ENCODE results near the gene PSME4.

The PSME4 gene

DNA sequence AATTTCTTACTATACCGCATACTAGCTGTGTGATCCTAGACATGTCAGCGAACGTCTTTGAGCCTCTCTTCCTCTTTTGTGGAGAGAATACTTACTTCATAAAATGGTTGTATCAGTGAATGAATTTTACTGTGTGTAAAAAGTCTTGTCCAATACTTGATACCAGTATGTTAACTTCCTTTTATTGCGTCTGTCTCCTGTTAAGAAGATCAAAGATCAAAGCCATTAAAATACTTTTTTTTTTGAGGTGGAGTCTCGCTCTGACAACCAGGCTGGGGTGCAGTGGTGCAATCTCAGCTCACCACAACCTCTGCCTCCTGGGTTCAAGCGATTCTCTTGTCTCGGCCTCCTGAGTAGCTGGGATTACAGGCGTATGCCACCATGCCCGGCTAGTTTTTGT is 150.7 kb downstream of the PSME4 start:
- Mint-ChIP-seq H3K36me3 (ENCODE audit: low read depth) (peaks cover 30% of the 10 kb centered on the region), H3K9me3 (no peaks in the 10 kb centered on the region)

DNA sequence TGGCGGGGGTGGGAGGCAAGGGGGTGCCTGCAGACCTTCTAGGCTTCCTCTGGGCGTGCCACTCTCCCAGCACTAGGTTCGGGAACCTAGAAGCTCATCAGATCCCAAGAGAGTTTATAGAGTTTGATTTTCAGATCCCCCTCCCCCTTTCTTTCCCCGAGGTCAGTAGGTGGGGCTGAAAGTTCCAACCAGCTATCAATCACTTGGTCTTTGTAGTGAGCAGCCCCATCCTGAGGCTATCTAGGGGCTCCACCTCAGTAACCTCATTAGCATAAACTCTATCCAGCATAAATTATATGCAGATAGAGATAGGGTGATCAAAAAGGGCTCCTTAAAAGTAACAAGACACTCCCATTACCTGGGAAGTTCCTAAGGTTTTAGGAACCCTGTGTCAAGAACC is 151.2 kb downstream of the PSME4 start:
- H3K4me1 Mint-ChIP-seq (ENCODE audit: low read depth), result no peaks in the 10 kb centered on the region
- H3K27ac Mint-ChIP-seq, result no peak overlapping the region
- H3K36me3 Mint-ChIP-seq (ENCODE audit: low read depth), result peaks cover 32% of the 10 kb centered on the region
- H3K4me3 Mint-ChIP-seq, result no peak overlapping the region
- no peaks in the 10 kb centered on the region for H3K9me3 Mint-ChIP-seq
- no peaks in the 10 kb centered on the region for H3K27me3 Mint-ChIP-seq

More for the DNA sequence above, 150.7 kb downstream of the PSME4 start:
- no peaks in the 10 kb centered on the region for H3K27me3 Mint-ChIP-seq
- H3K27ac Mint-ChIP-seq, result no peak overlapping the region
- no peaks in the 10 kb centered on the region for H3K4me1 Mint-ChIP-seq (ENCODE audit: low read depth)
- H3K4me3 Mint-ChIP-seq, result no peak overlapping the region

DNA sequence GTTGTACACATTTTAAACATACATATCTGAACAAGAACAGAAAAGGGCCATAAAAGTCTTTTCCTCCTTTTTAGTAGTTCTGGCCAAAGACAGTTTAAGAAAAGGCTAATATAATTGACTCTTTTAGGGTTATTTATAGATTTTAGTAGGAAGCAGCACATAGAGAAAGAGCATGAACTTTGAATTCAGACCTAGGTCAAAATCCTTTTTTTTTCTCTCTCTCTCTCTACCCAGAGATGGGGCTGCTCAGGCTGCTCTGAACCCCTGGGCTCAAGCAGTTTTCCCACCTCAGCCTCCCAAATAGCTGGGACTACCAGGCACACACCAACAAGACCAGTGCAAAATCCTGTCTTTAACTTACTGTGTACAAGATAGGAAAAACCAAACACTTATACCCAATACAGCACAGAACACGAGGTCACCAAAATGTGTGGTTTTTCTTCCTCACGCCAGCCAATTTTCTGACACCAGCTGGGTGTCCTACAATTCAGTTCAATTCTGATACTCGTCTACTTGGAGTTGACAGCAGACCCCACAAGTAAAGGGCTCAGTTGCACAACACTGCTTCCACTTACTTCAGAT is 151.8 kb downstream of the PSME4 start:
- peaks cover 35% of the 10 kb centered on the region for H3K36me3 Mint-ChIP-seq (ENCODE audit: low read depth)
- H3K4me1 Mint-ChIP-seq (ENCODE audit: low read depth), result no peaks in the 10 kb centered on the region
- H3K4me3 Mint-ChIP-seq, result no peak overlapping the region
- H3K27me3 Mint-ChIP-seq, result no peaks in the 10 kb centered on the region
- H3K9me3 Mint-ChIP-seq, result no peaks in the 10 kb centered on the region
- no peak overlapping the region for H3K27ac Mint-ChIP-seq
